ENCODE results near the gene RNF25. TPM values are rescaled to one million over a fixed set of nuclear protein-coding genes. Genes with fewer than 3 reads are reported as not detected.

The RNF25 gene
- polyA plus RNA-seq, 1 experiment, result 57.5 TPM

- Histone ChIP-seq H3K9me3 (ENCODE audit: control insufficient read depth, insufficient read depth, low read length) (0 out of 2 replicates have a peak, but pooled peaks cover 2% of the 10 kb centered on the region), H3K4me3 (ENCODE audit: low read depth, low read length) (peak within 1 kb of the TSS; percentile 91), H3K27ac (ENCODE audit: low read depth, low read length) (peak within 1 kb of the TSS; percentile 87), H3K27me3 (ENCODE audit: control insufficient read depth, insufficient read depth, low read length) (no peaks in the 10 kb centered on the region)
- CTCF ChIA-PET, result interaction anchor here (0.5 to 3.0 kb wide), 39 partner anchors 9 to 165 kb away, joined by 3 to 44 read pairs (median 4); partner anchors contain the start of genes CYP27A1, PLCD4, RNF25 and STK36
- TF ChIP-seq CTCF (IDR thresholded peaks at IDR 0.05; ENCODE audit: low read depth, low read length), result peak; percentile 74
- POLR2A ChIA-PET, result interaction anchor here (0.7 to 1.9 kb wide), 5 partner anchors 21 to 137 kb away, joined by 3 to 7 read pairs (median 3); partner anchors contain the start of genes BCS1L and ZNF142
- DNase-seq (ENCODE audit: low read depth, low spot score), result peak; percentile 88
Measured at GRCh38 chr2:218710687-218711549, 39.1 kb upstream of the RNF25 start, which contains the start of gene TTLL4. TSS of gene TTLL4 (plus strand) at chr2:218710835. CDS start at chr2:218737677, 26,842 bp downstream.

- ChIA-PET CTCF (interaction anchor here (0.5 to 3.0 kb wide), 36 partner anchors 8 to 166 kb away, joined by 3 to 44 read pairs (median 4); partner anchors contain the start of genes CYP27A1, PLCD4, RNF25 and STK36), POLR2A (interaction anchor here (0.7 to 1.9 kb wide), 5 partner anchors 21 to 137 kb away, joined by 3 to 7 read pairs (median 3); partner anchors contain the start of genes BCS1L and ZNF142)
- peak overlapping the region; percentile 53 for H3K4me3 ChIP-seq (ENCODE audit: low read depth, low read length)
- no peak for TF ChIP-seq CTCF (IDR thresholded peaks at IDR 0.05; ENCODE audit: low read depth, low read length)
- H3K27me3 ChIP-seq (ENCODE audit: control insufficient read depth, insufficient read depth, low read length), result no peaks in the 10 kb centered on the region
- H3K27ac ChIP-seq (ENCODE audit: low read depth, low read length), result no peak overlapping the region
- no peak for DNase-seq (ENCODE audit: low read depth, low spot score)
- 0 out of 2 replicates have a peak, but pooled peaks cover 2% of the 10 kb centered on the region for H3K9me3 ChIP-seq (ENCODE audit: control insufficient read depth, insufficient read depth, low read length)
Measured at GRCh38 chr2:218710334-218710686, 38.5 kb upstream of the RNF25 start.

GRCh38 chr2:218709908-218710307 lies 38.1 kb upstream of the RNF25 start:
- Histone ChIP-seq H3K9me3 (ENCODE audit: control insufficient read depth, insufficient read depth, low read length) (0 out of 2 replicates have a peak, but pooled peaks cover 2% of the 10 kb centered on the region), H3K27ac (ENCODE audit: low read depth, low read length) (no peak overlapping the region), H3K4me3 (ENCODE audit: low read depth, low read length) (no peak overlapping the region), H3K27me3 (ENCODE audit: control insufficient read depth, insufficient read depth, low read length) (no peaks in the 10 kb centered on the region)
- DNase-seq (ENCODE audit: low read depth, low spot score), result no peak
- no peak for TF ChIP-seq CTCF (IDR thresholded peaks at IDR 0.05; ENCODE audit: low read depth, low read length)
- POLR2A ChIA-PET, result interaction anchor here (0.7 to 1.9 kb wide), 5 partner anchors 22 to 138 kb away, joined by 3 to 7 read pairs (median 3); partner anchors contain the start of genes BCS1L and ZNF142
- CTCF ChIA-PET, result interaction anchor here (0.5 to 3.0 kb wide), 36 partner anchors 8 to 166 kb away, joined by 3 to 44 read pairs (median 4); partner anchors contain the start of genes CYP27A1, PLCD4, RNF25 and STK36

GRCh38 chr2:218708086-218708485 lies 36.3 kb upstream of the RNF25 start:
- Histone ChIP-seq H3K4me3 (ENCODE audit: low read depth, low read length) (no peak overlapping the region), H3K27ac (ENCODE audit: low read depth, low read length) (no peak overlapping the region), H3K27me3 (ENCODE audit: control insufficient read depth, insufficient read depth, low read length) (no peaks in the 10 kb centered on the region), H3K9me3 (ENCODE audit: control insufficient read depth, insufficient read depth, low read length) (0 out of 2 replicates have a peak, but pooled peaks cover 2% of the 10 kb centered on the region)
- ChIA-PET CTCF (interaction anchor here (0.9 to 2.8 kb wide), 3 partner anchors 98 to 144 kb away, joined by 3 to 16 read pairs (median 8); no protein-coding TSS in a partner anchor), POLR2A (no interaction called here)
- no peak for TF ChIP-seq CTCF (IDR thresholded peaks at IDR 0.05; ENCODE audit: low read depth, low read length)
- no peak for DNase-seq (ENCODE audit: low read depth, low spot score)
